GM12878 (cell line): ENCODE results near the gene CNNM1. TPM values are rescaled to one million over a fixed set of nuclear protein-coding genes. Genes with fewer than 3 reads are reported as not detected.

Source experiments
- ATAC-seq: fragments of 200-7000 bp; cut with Tn5 transposase; 3 replicates; pipeline ENCODE4 v1.9.1; 2020; ENCODE audit warnings: mild to moderate bottlenecking, moderate library complexity
- BruUV-seq: library from RNA; stranded (reverse); fragments of 400-500 nt; replicated peaks from 2 replicates; lab custom pipeline; 2021; lab: Mats Ljungman, UMichigan
- CTCF ChIA-PET: fragments of 300-600 bp; sonication (Branson Sonifier 250); formaldehyde crosslinking; extraction: SDS; loops from one replicate; lab custom pipeline; 2021; ENCODE audit warnings: inconsistent platforms; lab: Yijun Ruan, JAX
- POLR2A ChIA-PET: fragments of 350-600 bp; formaldehyde crosslinking; extraction: SDS; loops from one replicate; lab custom pipeline; 2021; ENCODE audit warnings: inconsistent platforms; lab: Charles Lee
- RAD21 ChIA-PET: fragments of 300-600 bp; sonication (Branson Sonifier 250); formaldehyde crosslinking; loops from one replicate; lab custom pipeline; 2023; ENCODE audit warnings: antibody characterized with exemption; ENCODE audit not compliant: unreplicated experiment; lab: Charles Lee
- SMC1A ChIA-PET: fragments of 300-600 bp; sonication (Branson Sonifier 250); formaldehyde crosslinking; loops from one replicate; lab custom pipeline; 2023; ENCODE audit not compliant: unreplicated experiment, uncharacterized antibody; lab: Charles Lee
- DNase-seq: peaks from one replicate; pipeline ENCODE4 v3.0.0-alpha.2; 2011; ENCODE audit warnings: low read depth, low spot score
- FAIRE-seq: peaks from 3 replicates; lab custom pipeline; 2011; peaks lifted over from hg19 to GRCh38; lab: Jason Lieb, UNC
- H2AFZ ChIP-seq: 2 replicates; pipeline ENCODE4 v1.6.0; 2011; ENCODE audit warnings: low read depth, low read length, control low read depth; ENCODE audit not compliant: control insufficient read depth
- H3K27ac ChIP-seq: 2 replicates; pipeline ENCODE4 v1.5.1; 2011; ENCODE audit warnings: control low read depth; ENCODE audit not compliant: control insufficient read depth, insufficient read depth
- H3K27me3 ChIP-seq, 2 experiments: replicated peaks in 1 of 2; 2 replicates each; pipeline versions ENCODE4 v1.6.0 to v1.6.1; 2011; ENCODE audit warnings: low read length in 1 of 2; ENCODE audit not compliant: control insufficient read depth in 2 of 2, insufficient read depth in 2 of 2
- H3K36me3 ChIP-seq, 2 experiments: 2 replicates each; pipeline ENCODE4 v1.5.1; 2011; ENCODE audit warnings: low read length in 1 of 2; ENCODE audit not compliant: control insufficient read depth in 2 of 2, insufficient read depth in 2 of 2
- H3K4me1 ChIP-seq: 2 replicates; pipeline ENCODE4 v1.6.1; 2011; ENCODE audit warnings: mild to moderate bottlenecking, low read length, moderate library complexity, mixed read lengths; ENCODE audit not compliant: control insufficient read depth, insufficient read depth
- H3K4me2 ChIP-seq: 2 replicates; pipeline ENCODE4 v1.6.0; 2011; ENCODE audit warnings: control low read depth; ENCODE audit not compliant: control insufficient read depth, insufficient read depth
- H3K4me3 ChIP-seq: fragments of 200-600 bp; sonication (generic); 2 replicates; pipeline ENCODE4 v1.5.1; 2016
- H3K79me2 ChIP-seq: 2 replicates; pipeline ENCODE4 v1.6.0; 2011; ENCODE audit warnings: low read length; ENCODE audit not compliant: control insufficient read depth, insufficient read depth
- H3K9ac ChIP-seq: 2 replicates; pipeline ENCODE4 v1.8.0; 2011; ENCODE audit warnings: low read length, control low read depth, mixed read lengths; ENCODE audit not compliant: control insufficient read depth, insufficient read depth
- H3K9me3 ChIP-seq: replicated peaks from 3 replicates; pipeline ENCODE4 v1.5.1; 2011; ENCODE audit warnings: mild to moderate bottlenecking, low read length; ENCODE audit not compliant: control insufficient read depth, insufficient read depth
- H4K20me1 ChIP-seq: 2 replicates; pipeline ENCODE4 v1.6.0; 2011; ENCODE audit not compliant: control insufficient read depth, insufficient read depth
- IRF5 ChIP-seq: fragments of 450-650 bp; IDR thresholded peaks from 2 replicates; pipeline ENCODE4 v1.6.1; 2017; ENCODE audit warnings: borderline replicate concordance
- RAD51 ChIP-seq: fragments of 450-650 bp; IDR thresholded peaks from 2 replicates; pipeline ENCODE4 v1.6.1; 2016; ENCODE audit warnings: moderate library complexity, mild to moderate bottlenecking, inconsistent platforms
- STAT1 ChIP-seq: fragments of 450-650 bp; conservative IDR thresholded peaks from 2 replicates; pipeline ENCODE4 v1.6.1; 2014; ENCODE audit warnings: antibody characterized with exemption, mild to moderate bottlenecking
- SUPT20H ChIP-seq: IDR thresholded peaks from 2 replicates; pipeline ENCODE4 v1.6.1; 2011; ENCODE audit warnings: low read depth, mild to moderate bottlenecking, low read length, moderate library complexity, borderline replicate concordance; ENCODE audit not compliant: control insufficient read depth
- TAF1 ChIP-seq: IDR thresholded peaks from 2 replicates; pipeline ENCODE4 v1.6.1; 2011; ENCODE audit warnings: mild to moderate bottlenecking, low read depth, low read length, borderline replicate concordance
- WGBS: methylation state at CpG from one replicate; pipeline ENCODE4 v1.1.6; 2016; ENCODE audit warnings: low lambda C conversion rate; ENCODE audit not compliant: insufficient replicate concordance, insufficient coverage; ENCODE audit errors: missing lambda C conversion rate; 5-methylcytosine and 5-hydroxymethylcytosine counted together
- in situ Hi-C: fragments of 300-500 bp; cut with MboI; formaldehyde crosslinking; loops from 9 replicates; pipeline ENCODE4 v1.14.3; 2018; ENCODE audit warnings: mixed read lengths
- intact Hi-C: fragments of 100-400 bp; cut with micrococcal nuclease; formaldehyde crosslinking; loops from one replicate; pipeline ENCODE4 v1.14.2; 2022; ENCODE audit not compliant: unreplicated experiment
- polyA plus RNA-seq, 11 experiments: library from polyadenylated mRNA; depleted of rRNA in 4 of 11; unstranded in 6 of 11; stranded (reverse) in 5 of 11; fragments of >200 nt; fragmentation: Nextera tagmentation in 4 of 11; fragmentation: Illumina TruSeq in 1 of 11; extraction: Ambion mirVana in 4 of 11; extraction: Trizol in 1 of 11; gene quantifications; 1 replicate in 1 of 11; 2 replicates in 10 of 11; pipeline versions ENCODE4 v1.2.1 to v1.2.3, GENCODE V29; 2011 to 2016; ENCODE audit warnings: inconsistent platforms in 2 of 11, missing spikeins in 2 of 11, low read depth in 1 of 11
- total RNA-seq, 4 experiments: library from RNA; depleted of rRNA in 3 of 4; stranded (reverse); fragments of >200 nt in 3 of 4; fragmentation: Illumina TruSeq in 1 of 4; extraction: Trizol in 1 of 4; gene quantifications; 2 replicates each; pipeline versions ENCODE4 v1.2.1 to v1.2.3, GENCODE V29; 2013 to 2021

CNNM1 gene
- total and polyA plus RNA-seq, 10 of the 15 experiments (the other 5 are each of a cell fraction or from before 2014, with no cell fraction given), result 0.01 TPM; not detected in 9

GRCh38 chr10:99357691-99358090 lies 28.5 kb downstream of the CNNM1 start (continued):
- no peak for TF ChIP-seq TAF1

DNA sequence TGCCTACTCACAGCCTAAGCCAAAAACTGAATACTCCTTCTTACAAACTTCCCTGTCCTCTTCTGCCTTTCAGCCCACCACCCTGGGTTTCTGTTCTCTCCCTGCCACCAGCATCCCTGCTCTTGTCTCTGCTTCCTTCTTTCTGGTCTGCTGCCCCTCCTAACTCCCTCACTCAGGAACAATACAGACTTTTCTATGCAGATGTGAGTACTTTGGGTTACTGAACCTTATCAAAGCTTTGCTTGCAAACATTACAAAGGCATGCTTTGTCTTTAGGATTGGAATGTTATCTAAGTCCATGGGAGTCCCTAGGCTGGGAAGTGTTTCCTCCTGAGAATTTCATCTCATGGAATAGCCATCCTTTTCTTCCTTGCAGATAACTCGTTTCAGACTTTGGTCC lies 28.9 kb downstream of the CNNM1 start:
- WGBS, result 5% methylated on average over 1 of the region's 1 CpG
- H2AFZ ChIP-seq, result no peak overlapping the region
- no peak overlapping the region for H3K4me3 ChIP-seq
- RAD21 ChIA-PET, result no interaction called here
- no peaks in the 10 kb centered on the region for H3K79me2 ChIP-seq
- no peaks in the 10 kb centered on the region for H3K9me3 ChIP-seq
- H3K4me2 ChIP-seq, result no peak overlapping the region
- FAIRE-seq (no peak), ATAC-seq (no peak), DNase-seq (no peak)
- CTCF ChIA-PET, result no interaction called here
- no TSS peak for BruUV-seq
- H3K27ac ChIP-seq, result no peak overlapping the region
- no peaks in the 10 kb centered on the region for H4K20me1 ChIP-seq
- no peaks in the 10 kb centered on the region for H3K27me3 ChIP-seq
- in situ Hi-C loops (no loop called here), intact Hi-C loops (no loop called here)
- H3K36me3 ChIP-seq, result no peaks in the 10 kb centered on the region
- SMC1A ChIA-PET, result interaction anchor here (1.2 kb wide), 1 partner anchor 15 kb away, joined by 3 read pairs; no protein-coding TSS in a partner anchor
- POLR2A ChIA-PET, result interaction anchor here (0.5 kb wide), 1 partner anchor 307 kb away, joined by 3 read pairs; no protein-coding TSS in a partner anchor
- H3K4me1 ChIP-seq, result no peaks in the 10 kb centered on the region
- no peak overlapping the region for H3K9ac ChIP-seq
- no peak for TF ChIP-seq SUPT20H
- TF ChIP-seq RAD51, result no peak
- TF ChIP-seq IRF5, result no peak
- no peak for TF ChIP-seq STAT1
